Heart right ventricle (tissue), 16 donors: ENCODE results near the gene NRXN2. TPM values are rescaled to one million over a fixed set of nuclear protein-coding genes. Genes with fewer than 3 reads are reported as not detected.

ENCODE experiments used
- ATAC-seq, 8 donors: fragments of 200-7000 bp; cut with Tn5 transposase; one replicate each; pipeline ENCODE4 v1.9.1; 2020; ENCODE audit warnings: mild to moderate bottlenecking in 8 of 8, moderate library complexity in 8 of 8, moderate number of reproducible peaks in 1 of 8
- DNase-seq, 2 donors: peaks; one replicate each; pipeline ENCODE4 v3.0.0-alpha.2; 2020
- H3K27ac ChIP-seq, 10 donors: fragments of 200-600 bp; sonication (generic) in 2 of 10; one replicate each; pipeline versions ENCODE4 v1.5.0 to v1.8.0; 2020 to 2022; ENCODE audit warnings: mild to moderate bottlenecking in 3 of 10
- H3K27me3 ChIP-seq, 7 donors: fragments of 200-600 bp; one replicate each; pipeline ENCODE4 v1.8.0; 2021 to 2022; ENCODE audit warnings: mild to moderate bottlenecking in 2 of 7
- H3K36me3 ChIP-seq, 9 donors: fragments of 200-600 bp; sonication (generic) in 1 of 9; one replicate each; pipeline versions ENCODE4 v1.5.0 to v1.8.0; 2020 to 2022; ENCODE audit warnings: mild to moderate bottlenecking in 2 of 9
- H3K4me1 ChIP-seq, 9 donors: fragments of 200-600 bp; sonication (generic) in 1 of 9; one replicate each; pipeline versions ENCODE4 v1.5.0 to v1.8.0; 2020 to 2022; ENCODE audit warnings: mild to moderate bottlenecking in 4 of 9
- H3K4me3 ChIP-seq, 10 donors: fragments of 200-600 bp; sonication (generic) in 2 of 10; one replicate each; pipeline versions ENCODE4 v1.5.0 to v1.8.0; 2020 to 2022; ENCODE audit warnings: mild to moderate bottlenecking in 7 of 10, moderate library complexity in 2 of 10
- H3K9me3 ChIP-seq, 11 donors: fragments of 200-600 bp in 10 of 11; sonication (generic) in 2 of 11; one replicate each; pipeline versions ENCODE4 v1.5.0 to v1.8.0; 2013 to 2022; ENCODE audit warnings: mild to moderate bottlenecking in 2 of 11, control low read depth in 1 of 11, moderate library complexity in 1 of 11
- WGBS, 2 donors: extraction: QIAGEN DNeasy Blood & Tissue Kit; methylation state at CpG; one replicate each; pipeline ENCODE4 v1.1.7; 2013; ENCODE audit warnings: inconsistent platforms in 1 of 2; 5-methylcytosine and 5-hydroxymethylcytosine counted together
- intact Hi-C, 10 donors: fragments of 100-400 bp; cut with DNase I; formaldehyde crosslinking; loops; one replicate each; pipeline versions ENCODE4 v1.11.1 to v1.14.2; 2022
- polyA plus RNA-seq, 2 donors: library from polyadenylated mRNA; stranded (reverse); fragments of 200-250 nt; gene quantifications; one replicate each; pipeline ENCODE4 v1.2.3, GENCODE V29; 2013
- total RNA-seq, 10 donors: library from RNA; stranded (reverse); fragmentation: NEBNext Ultra II Directional in 3 of 10; extraction: Animal tissue kit (Norgen Biotek cat#: 25700) in 3 of 10; gene quantifications; one replicate each; pipeline versions ENCODE4 v1.2.1 to v1.2.4, GENCODE V29; 2021 to 2023
- TF ChIP-seq, protein P1 (sequence below), 9 donors: fragments of 200-600 bp; sonication (generic) in 2 of 9; IDR thresholded peaks; one replicate each; pipeline versions ENCODE4 v1.5.0 to v1.8.0; 2021 to 2022; ENCODE audit warnings: antibody characterized with exemption in 9 of 9, mild to moderate bottlenecking in 5 of 9, moderate library complexity in 1 of 9
- donor health status: Arrhythmogenic right ventricular cardiomyopathy.
- donor health status: ischemic (EF 13 %, LVEDD 7.1; RV severe dilation, severe dysfunction).
- donor health status: healthy with polysubstance abuse.
- donor health status: DM: no; HTN: yes; CAD: no.
- donor health status: DM: no; HTN: no; CAD: no.
- donor health status: ischemic (EF 25% LVEDD 6.9; RV normal size, moderate dysfunction).
- donor health status: ischemic (EF 25% LVEDD 5.7; RV mildly dilated, moderate dysfunction).
- donor health status: healthy.
- donor health status: DM: yes; HTN: yes; CAD: no.
- donor health status: Ischemic cardiomyopathy.
- donor health status: ischemic (EF 35%, LVEDD 5.7; RV mildly dilated, moderate dysfunction).
- donor health status: nonischemic (EF 11% LVEDD 7.7; RV severe dilation, severe dysfunction).
- donor health status: DM: yes; HTN: yes; CAD: no.
- donor health status: PGD.
- donor health status: ischemic (EF 29% LVEDD 5.4; RV normal size, mild dysfunction).
- donor health status: nonischemic (EF 23%, LVEDD 6.1; RV moderate dilation, normal function).

NRXN2 gene
- total and polyA plus RNA-seq, 12 donors, result 0.45 to 5.5 (median 1.4) TPM

DNA sequence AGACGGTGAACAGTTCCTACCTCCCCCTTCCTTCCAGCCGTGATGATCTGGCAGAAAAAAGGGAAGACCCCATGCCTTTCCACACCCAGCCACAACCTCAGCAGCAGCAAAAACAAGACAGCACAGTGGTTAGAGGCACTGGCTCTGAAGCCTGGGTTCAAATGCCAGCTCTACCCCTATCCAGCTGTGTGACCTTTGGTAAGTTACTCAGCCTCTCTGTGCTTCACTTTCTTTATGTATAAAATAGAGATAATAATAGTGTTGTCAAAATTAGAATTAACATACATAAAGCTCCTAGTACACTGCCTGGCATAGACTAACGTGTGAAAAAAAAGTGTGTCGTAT lies 4.2 kb downstream of the NRXN2 start:
- no peaks in the 10 kb centered on the region for H3K9me3 ChIP-seq
- H3K4me3 ChIP-seq, result no peak overlapping the region
- TF ChIP-seq, protein P1, sequence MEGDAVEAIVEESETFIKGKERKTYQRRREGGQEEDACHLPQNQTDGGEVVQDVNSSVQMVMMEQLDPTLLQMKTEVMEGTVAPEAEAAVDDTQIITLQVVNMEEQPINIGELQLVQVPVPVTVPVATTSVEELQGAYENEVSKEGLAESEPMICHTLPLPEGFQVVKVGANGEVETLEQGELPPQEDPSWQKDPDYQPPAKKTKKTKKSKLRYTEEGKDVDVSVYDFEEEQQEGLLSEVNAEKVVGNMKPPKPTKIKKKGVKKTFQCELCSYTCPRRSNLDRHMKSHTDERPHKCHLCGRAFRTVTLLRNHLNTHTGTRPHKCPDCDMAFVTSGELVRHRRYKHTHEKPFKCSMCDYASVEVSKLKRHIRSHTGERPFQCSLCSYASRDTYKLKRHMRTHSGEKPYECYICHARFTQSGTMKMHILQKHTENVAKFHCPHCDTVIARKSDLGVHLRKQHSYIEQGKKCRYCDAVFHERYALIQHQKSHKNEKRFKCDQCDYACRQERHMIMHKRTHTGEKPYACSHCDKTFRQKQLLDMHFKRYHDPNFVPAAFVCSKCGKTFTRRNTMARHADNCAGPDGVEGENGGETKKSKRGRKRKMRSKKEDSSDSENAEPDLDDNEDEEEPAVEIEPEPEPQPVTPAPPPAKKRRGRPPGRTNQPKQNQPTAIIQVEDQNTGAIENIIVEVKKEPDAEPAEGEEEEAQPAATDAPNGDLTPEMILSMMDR (IDR thresholded peaks at IDR 0.05), result no peak
- H3K36me3 ChIP-seq, result no peaks in the 10 kb centered on the region
- peaks cover 6 to 91% (median 86%) of the 10 kb centered on the region in 7 donors for H3K27me3 ChIP-seq
- no peak overlapping the region for H3K27ac ChIP-seq
- H3K4me1 ChIP-seq, result peaks cover 0 to 6% (median 5%) of the 10 kb centered on the region in 9 donors
- 72 to 77% methylated on average over 3 to 4 of the region's 4 CpGs for WGBS, 2 donors
- ATAC-seq (no peak), DNase-seq (no peak)
- intact Hi-C loops, result no loop called here

GRCh38 chr11:64718084-64718779 lies 4.8 kb downstream of the NRXN2 start:
- WGBS, 2 donors, result 80 to 81% methylated on average over 15 of the region's 15 CpGs
- no peaks in the 10 kb centered on the region for H3K9me3 ChIP-seq
- peaks cover 0 to 1% (median under 1%) of the 10 kb centered on the region in 9 donors for H3K4me1 ChIP-seq
- no peak overlapping the region for H3K4me3 ChIP-seq
- H3K27me3 ChIP-seq, result peaks cover 8 to 96% (median 88%) of the 10 kb centered on the region in 7 donors
- DNase-seq (no peak), ATAC-seq (no peak)
- no peak overlapping the region for H3K27ac ChIP-seq
- TF ChIP-seq, protein P1 (IDR thresholded peaks at IDR 0.05), result no peak
- intact Hi-C loops, result no loop called here
- no peaks in the 10 kb centered on the region for H3K36me3 ChIP-seq

DNA sequence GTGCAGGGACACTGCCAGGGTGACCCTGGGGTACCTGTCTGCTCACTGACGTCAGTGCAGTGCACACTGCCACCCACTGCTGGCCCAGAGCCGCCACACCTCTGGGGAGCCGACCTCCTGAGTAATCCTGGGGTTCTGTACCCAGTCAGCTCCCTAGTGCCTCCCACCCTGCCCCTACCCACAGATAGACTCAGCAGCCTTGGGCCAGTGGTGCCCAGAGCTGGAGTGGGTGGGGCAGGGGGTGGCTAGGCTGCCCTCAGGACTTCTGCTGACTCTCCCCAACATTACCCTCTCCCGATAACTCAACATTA lies 5.8 kb downstream of the NRXN2 start:
- Histone ChIP-seq H3K4me1 (peaks cover 0 to 5% (median 0%) of the 10 kb centered on the region in 9 donors), H3K4me3 (no peak overlapping the region), H3K27ac (no peak overlapping the region), H3K36me3 (no peaks in the 10 kb centered on the region), H3K9me3 (no peaks in the 10 kb centered on the region), H3K27me3 (peaks cover 18 to 100% (median 97%) of the 10 kb centered on the region in 7 donors)
- no peak for DNase-seq
- TF ChIP-seq, protein P1 (IDR thresholded peaks at IDR 0.05), result no peak
- no peak for ATAC-seq
- 64 to 72% methylated on average over 4 of the region's 4 CpGs for WGBS, 2 donors
- intact Hi-C loops, result no loop called here

DNA sequence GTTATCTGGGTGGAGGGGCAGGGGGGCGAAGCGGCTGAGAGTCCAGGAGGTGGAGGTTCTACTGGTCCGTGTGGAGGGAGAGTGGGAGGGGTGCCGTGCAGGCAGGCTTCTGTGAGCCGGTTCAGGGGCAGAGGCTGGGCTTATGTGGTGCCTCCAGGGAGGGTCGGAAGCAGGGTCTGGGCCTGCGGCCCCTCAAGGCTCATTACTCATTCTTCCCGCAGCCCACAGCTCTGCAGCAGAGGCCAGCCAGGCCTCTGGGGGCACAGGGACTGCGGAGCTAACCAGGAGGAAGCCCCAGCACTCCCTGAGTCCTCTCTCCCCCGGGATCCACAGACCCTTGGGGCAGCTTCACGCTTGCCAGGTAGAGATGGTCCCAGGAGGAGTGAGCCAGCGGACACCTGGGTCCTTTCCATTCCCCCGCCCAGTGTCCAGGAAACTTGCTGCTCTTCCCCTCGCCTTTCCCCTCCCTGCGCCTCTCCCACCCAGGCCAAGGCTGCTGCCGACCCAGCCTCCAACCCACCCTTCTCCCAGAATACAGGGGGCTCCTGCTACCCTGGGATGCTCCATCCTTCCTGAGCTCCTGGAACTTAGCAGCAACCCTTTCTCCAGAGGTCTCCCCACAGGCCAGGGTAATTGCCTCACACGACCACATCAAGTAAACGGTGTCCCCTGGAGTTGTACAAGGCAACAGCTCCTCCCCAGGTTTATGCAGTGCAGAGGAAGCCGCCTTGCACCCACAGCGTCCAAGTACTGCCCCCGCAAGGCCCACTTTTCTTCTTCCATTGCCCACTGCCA lies 6.3 kb downstream of the NRXN2 start:
- 41 to 45% methylated on average over 21 of the region's 21 CpGs for WGBS, 2 donors
- ATAC-seq, result no peak
- peaks cover 0 to 6% (median 0%) of the 10 kb centered on the region in 9 donors for H3K4me1 ChIP-seq
- no peaks in the 10 kb centered on the region for H3K9me3 ChIP-seq
- H3K4me3 ChIP-seq, result no peak overlapping the region
- DNase-seq, result no peak
- TF ChIP-seq, protein P1 (IDR thresholded peaks at IDR 0.05), result no peak
- H3K36me3 ChIP-seq, result no peaks in the 10 kb centered on the region
- H3K27me3 ChIP-seq, result peaks cover 23 to 100% (median 98%) of the 10 kb centered on the region in 7 donors
- intact Hi-C loops, result no loop called here
- H3K27ac ChIP-seq, result no peak overlapping the region
